A549 treated with AZD9567 at 1 μM for 4 hours (cell line): ENCODE results near the gene SUGP1. TPM values are rescaled to one million over a fixed set of nuclear protein-coding genes. Genes with fewer than 3 reads are reported as not detected.

Experiments
- total RNA-seq: library from RNA; stranded (reverse); fragments of 200-300 nt; extraction: Qiagen RNA extraction; gene quantifications from 5 replicates; pipeline ENCODE4 v1.2.3, GENCODE V29; 2022; ENCODE audit not compliant: insufficient read depth

Gene SUGP1, protein sequence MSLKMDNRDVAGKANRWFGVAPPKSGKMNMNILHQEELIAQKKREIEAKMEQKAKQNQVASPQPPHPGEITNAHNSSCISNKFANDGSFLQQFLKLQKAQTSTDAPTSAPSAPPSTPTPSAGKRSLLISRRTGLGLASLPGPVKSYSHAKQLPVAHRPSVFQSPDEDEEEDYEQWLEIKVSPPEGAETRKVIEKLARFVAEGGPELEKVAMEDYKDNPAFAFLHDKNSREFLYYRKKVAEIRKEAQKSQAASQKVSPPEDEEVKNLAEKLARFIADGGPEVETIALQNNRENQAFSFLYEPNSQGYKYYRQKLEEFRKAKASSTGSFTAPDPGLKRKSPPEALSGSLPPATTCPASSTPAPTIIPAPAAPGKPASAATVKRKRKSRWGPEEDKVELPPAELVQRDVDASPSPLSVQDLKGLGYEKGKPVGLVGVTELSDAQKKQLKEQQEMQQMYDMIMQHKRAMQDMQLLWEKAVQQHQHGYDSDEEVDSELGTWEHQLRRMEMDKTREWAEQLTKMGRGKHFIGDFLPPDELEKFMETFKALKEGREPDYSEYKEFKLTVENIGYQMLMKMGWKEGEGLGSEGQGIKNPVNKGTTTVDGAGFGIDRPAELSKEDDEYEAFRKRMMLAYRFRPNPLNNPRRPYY
- 24.9 to 44.4 TPM (median 27.8 TPM) in 5 replicates for total RNA-seq

DNA sequence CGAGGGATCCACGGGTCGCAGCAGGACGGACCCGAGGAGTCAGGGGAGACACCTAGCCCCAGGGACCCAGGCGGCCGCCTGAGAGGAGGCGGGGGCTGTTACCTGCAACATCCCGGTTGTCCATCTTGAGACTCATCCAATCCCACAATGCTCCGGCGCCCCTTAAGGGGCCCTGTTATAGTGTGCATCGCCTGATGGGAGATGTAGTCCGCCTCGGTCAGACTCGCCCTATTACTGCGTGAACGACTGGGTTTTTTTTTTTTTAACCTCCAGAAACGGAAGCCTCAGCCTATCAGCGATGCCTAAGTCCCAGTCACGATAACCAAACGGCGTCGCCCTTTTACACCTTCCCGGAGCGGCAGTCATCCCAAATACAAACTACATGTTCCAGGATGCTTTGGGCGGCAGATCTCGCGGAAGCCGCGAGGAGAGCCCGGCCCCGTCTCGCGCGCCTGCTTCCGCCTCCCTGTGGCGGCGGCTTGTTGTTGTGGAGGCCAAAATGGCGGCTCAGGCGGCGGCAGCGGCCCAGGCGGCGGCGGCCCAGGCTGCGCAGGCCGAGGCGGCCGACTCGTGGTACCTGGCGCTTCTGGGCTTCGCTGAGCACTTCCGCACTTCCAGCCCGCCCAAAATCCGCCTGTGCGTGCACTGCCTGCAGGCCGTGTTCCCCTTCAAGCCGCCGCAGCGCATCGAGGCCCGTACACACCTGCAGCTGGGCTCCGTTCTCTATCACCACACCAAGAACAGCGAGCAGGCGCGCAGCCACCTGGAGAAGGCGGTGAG lies at the start of gene SUGP1, which contains the start of gene MAU2:
SUGP1 (minus strand) TSS at position 149 of the 780 bp plus-strand sequence; CDS start at position 136, 13 bp downstream.
MAU2 (plus strand) TSS at position 469 of the 780 bp plus-strand sequence; CDS start at position 500, 31 bp downstream.

Other genes with a start within 250 kb of the SUGP1 start
- 23.6 to 26.8 TPM (median 24.6 TPM) in 5 replicates for gene TMEM161A, start 182.0 kb downstream of the SUGP1 start, total RNA-seq
- gene MEF2B, start 150.2 kb downstream of the SUGP1 start, total RNA-seq = 0.64 to 1.1 TPM (median 0.80 TPM) in 4 of 5 replicates, not detected in the other
- 6.4 to 12.5 TPM (median 11.8 TPM) in 5 replicates for gene BORCS8, start 128.4 kb downstream of the SUGP1 start, total RNA-seq
- gene RFXANK, start 128.3 kb downstream of the SUGP1 start, total RNA-seq = 42.7 to 55.0 TPM (median 45.6 TPM) in 5 replicates
- 31.1 to 45.3 TPM (median 32.4 TPM) in 5 replicates for gene NR2C2AP, start 117.1 kb downstream of the SUGP1 start, total RNA-seq
- gene NCAN, start 108.6 kb downstream of the SUGP1 start, total RNA-seq = 0.06 to 0.21 TPM (median 0.12 TPM) in 4 of 5 replicates, not detected in the other
- gene TM6SF2, start 47.2 kb downstream of the SUGP1 start, total RNA-seq = 0.33 to 0.83 TPM (median 0.70 TPM) in 4 of 5 replicates, not detected in the other
- 13.4 to 15.0 TPM (median 13.6 TPM) in 5 replicates for gene MAU2, start 320 bp upstream of the SUGP1 start, total RNA-seq
- 42.7 to 51.8 TPM (median 47.6 TPM) in 5 replicates for gene GATAD2A, start 85.2 kb upstream of the SUGP1 start, total RNA-seq
- 1.3 to 1.6 TPM (median 1.4 TPM) in 4 of 5 replicates, not detected in the other for gene TSSK6, start 195.0 kb upstream of the SUGP1 start, total RNA-seq
- 123 to 157 TPM (median 154 TPM) in 5 replicates for gene NDUFA13, start 195.7 kb upstream of the SUGP1 start, total RNA-seq
- gene YJEFN3, start 208.4 kb upstream of the SUGP1 start, total RNA-seq = 1.2 to 4.3 TPM (median 3.8 TPM) in 5 replicates
- 0.15 to 0.37 TPM (median 0.19 TPM) in 4 of 5 replicates, not detected in the other for gene CILP2, start 217.8 kb upstream of the SUGP1 start, total RNA-seq